A549 treated with DMSO at 1 μM for 4 hours (cell line): ENCODE data around the gene CFAP299. TPM values are rescaled to one million over a fixed set of nuclear protein-coding genes. Genes with fewer than 3 reads are reported as not detected.

ENCODE experiments used
- total RNA-seq: library from RNA; stranded (reverse); fragments of 200-300 nt; extraction: Qiagen RNA extraction; gene quantifications from 5 replicates; pipeline ENCODE4 v1.2.3, GENCODE V29; 2022; ENCODE audit warnings: low read depth

The CFAP299 gene
- total RNA-seq: not detected in 5 replicates

GRCh38 chr4:80335554-80336358 is at the start of gene CFAP299:
Gene CFAP299, plus strand, starts transcription at chr4:80335730.

Other genes starting within 250 kb of the CFAP299 start
- 0.32 to 0.67 TPM (median 0.42 TPM) in 5 replicates for gene PRDM8, start 138.2 kb upstream of the CFAP299 start, total RNA-seq
- gene FGF5, start 69.1 kb upstream of the CFAP299 start, total RNA-seq: 0.20 to 1.0 TPM (median 0.61 TPM) in 5 replicates